Fibroblast of lung (primary cell): ENCODE measurements around the gene MEIS2.

Experiments used
- CTCF ChIP-seq, 2 donors: IDR thresholded peaks in 1 of 2; conservative IDR thresholded peaks in 1 of 2; 1 replicate in 1 of 2; 2 replicates in 1 of 2; pipeline ENCODE4 v1.5.1; 2011 to 2012; ENCODE audit warnings: low read length in 2 of 2, control low read depth in 1 of 2, inconsistent platforms in 1 of 2, low read depth in 1 of 2, mild to moderate bottlenecking in 1 of 2
- EZH2 ChIP-seq: IDR thresholded peaks from 2 replicates; pipeline ENCODE4 v1.5.1; 2012; ENCODE audit warnings: low read length, control low read depth, mild to moderate bottlenecking; ENCODE audit errors: missing control alignments

- TF ChIP-seq EZH2, result no peak
- no peak for TF ChIP-seq CTCF (conservative IDR thresholded peaks at IDR 0.05 in 1 of 2, IDR thresholded peaks at IDR 0.05 in 1 of 2; ENCODE audit: low read depth in 1 of 2, low read length in 2 of 2)
Observed at GRCh38 chr15:36972704-36973103, 127.6 kb downstream of the MEIS2 start.
